ENCODE results near the gene SYTL5. TPM values are rescaled to one million over a fixed set of nuclear protein-coding genes. Genes with fewer than 3 reads are reported as not detected.
"Not testable (repeated sequence)": the region's sequence is repeated elsewhere in the genome, so short reads cannot be mapped to it uniquely, and the experiment has no call there.

Gene SYTL5
- total and polyA plus RNA-seq, 2 experiments from 2014 or later, result not detected

- H3K4me2 ChIP-seq (ENCODE audit: unreplicated experiment), result no peak overlapping the region
- H3K36me3 ChIP-seq (ENCODE audit: low read depth), result no peaks in the 10 kb centered on the region
- no peaks in the 10 kb centered on the region for H4K20me1 ChIP-seq (ENCODE audit: insufficient read depth)
- in situ Hi-C loops (cut with MboI), result no loop called here
- H3F3A ChIP-seq (ENCODE audit: insufficient read depth), result no peaks in the 10 kb centered on the region
- no peaks in the 10 kb centered on the region for H3K79me2 ChIP-seq (ENCODE audit: insufficient read depth)
- no peaks in the 10 kb centered on the region for H3K9me3 ChIP-seq (ENCODE audit: low read depth)
- H3K4me1 ChIP-seq (ENCODE audit: insufficient read depth), result peaks cover 13% of the 10 kb centered on the region
- H3K9ac ChIP-seq, result no peak overlapping the region
- H2AFZ ChIP-seq, result no peak overlapping the region
- H3K4me3 ChIP-seq, result no peak overlapping the region
- no peaks in the 10 kb centered on the region for H3K27me3 ChIP-seq (replicated peaks; ENCODE audit: insufficient read depth)
- DNase-seq, result no peak
- no peaks in the 10 kb centered on the region for H3K9me2 ChIP-seq (ENCODE audit: insufficient read depth)
- TF ChIP-seq EZH2phosphoT487 (IDR thresholded peaks at IDR 0.05; ENCODE audit: insufficient read depth, low read depth) (no peak), EZH2 (IDR thresholded peaks at IDR 0.05; ENCODE audit: insufficient read depth, poor library complexity, severe bottlenecking) (no peak)
- H3K27ac ChIP-seq, result no peak overlapping the region
Observed at GRCh38 chrX:37989304-37989703, 17.0 kb upstream of the SYTL5 start.

DNA sequence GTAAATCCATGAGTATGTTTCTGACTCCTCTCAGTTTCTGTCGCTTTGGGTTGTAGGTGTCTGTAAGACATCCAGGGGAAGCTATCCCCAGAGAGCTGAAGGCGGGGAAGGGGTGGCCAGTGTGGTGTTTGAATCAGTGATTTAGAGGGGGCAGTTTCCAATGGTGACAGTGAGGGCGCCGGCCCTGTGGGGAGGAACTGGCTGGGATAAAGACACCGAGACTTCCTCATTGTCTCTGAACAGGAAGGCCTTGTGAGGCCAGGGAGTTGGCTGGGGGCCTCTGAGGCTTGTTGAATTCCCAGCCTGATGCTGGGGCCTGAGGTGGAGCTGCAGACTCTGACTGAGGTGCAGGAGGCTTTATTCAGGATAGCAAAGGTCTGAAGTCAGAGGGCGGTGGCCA, 15.1 kb upstream of the SYTL5 start:
- H3K4me3 ChIP-seq; H3K9me3 ChIP-seq (ENCODE audit: low read depth); H3K79me2 ChIP-seq (ENCODE audit: insufficient read depth); H3K36me3 ChIP-seq (ENCODE audit: low read depth); in situ Hi-C loops (cut with MboI); H3K4me2 ChIP-seq (ENCODE audit: unreplicated experiment); H2AFZ ChIP-seq; H3K9me2 ChIP-seq (ENCODE audit: insufficient read depth); H3F3A ChIP-seq (ENCODE audit: insufficient read depth); H3K27ac ChIP-seq; DNase-seq; H3K9ac ChIP-seq; H4K20me1 ChIP-seq (ENCODE audit: insufficient read depth); H3K27me3 ChIP-seq (replicated peaks; ENCODE audit: insufficient read depth): not testable (repeated sequence)
- WGBS, 2 experiments (ENCODE audit: low coverage in 1 of 2, low lambda C conversion rate in 2 of 2, missing lambda C conversion rate in 2 of 2), result 96% methylated on average over 3 to 6 of the region's 6 CpGs
- H3K4me1 ChIP-seq (ENCODE audit: insufficient read depth), result peaks cover 12% of the 10 kb centered on the region

DNA sequence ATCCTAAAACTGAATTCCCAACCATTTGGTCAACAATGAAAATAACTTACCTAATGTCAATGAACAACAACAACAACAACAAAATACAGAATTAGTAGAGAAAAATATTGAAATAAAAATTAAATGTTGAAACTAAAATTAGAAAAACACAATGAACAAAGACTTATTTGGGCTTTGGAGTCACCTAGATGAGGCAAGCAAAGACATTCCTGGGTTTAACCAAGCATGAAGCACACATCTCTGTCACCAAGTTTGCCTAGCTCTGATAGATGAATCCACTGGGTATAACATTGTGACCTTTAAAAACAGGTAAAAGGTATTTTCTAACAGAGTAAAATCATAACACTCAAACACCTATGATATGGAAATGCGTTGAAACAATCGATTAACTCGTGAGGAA, 13.2 kb upstream of the SYTL5 start:
- Histone ChIP-seq H3F3A (ENCODE audit: insufficient read depth) (no peaks in the 10 kb centered on the region), H3K9me2 (ENCODE audit: insufficient read depth) (no peaks in the 10 kb centered on the region), H3K27me3 (replicated peaks; ENCODE audit: insufficient read depth) (no peaks in the 10 kb centered on the region), H3K4me1 (ENCODE audit: insufficient read depth) (no peaks in the 10 kb centered on the region), H3K36me3 (ENCODE audit: low read depth) (no peaks in the 10 kb centered on the region), H4K20me1 (ENCODE audit: insufficient read depth) (no peaks in the 10 kb centered on the region), H3K27ac (no peak overlapping the region), H3K79me2 (ENCODE audit: insufficient read depth) (no peaks in the 10 kb centered on the region), H3K9me3 (ENCODE audit: low read depth) (no peaks in the 10 kb centered on the region), H3K4me2 (ENCODE audit: unreplicated experiment) (no peak overlapping the region), H3K4me3 (no peak overlapping the region), H3K9ac (no peak overlapping the region), H2AFZ (no peak overlapping the region)
- no peak for DNase-seq
- WGBS, 2 experiments (ENCODE audit: low coverage in 1 of 2, low lambda C conversion rate in 2 of 2, missing lambda C conversion rate in 2 of 2), result 62 to 76% methylated on average over 3 of the region's 3 CpGs
- in situ Hi-C loops (cut with MboI), result no loop called here
- no peak for TF ChIP-seq EZH2phosphoT487 (IDR thresholded peaks at IDR 0.05; ENCODE audit: insufficient read depth, low read depth)
- TF ChIP-seq EZH2 (IDR thresholded peaks at IDR 0.05; ENCODE audit: insufficient read depth, poor library complexity, severe bottlenecking), result no peak

DNA sequence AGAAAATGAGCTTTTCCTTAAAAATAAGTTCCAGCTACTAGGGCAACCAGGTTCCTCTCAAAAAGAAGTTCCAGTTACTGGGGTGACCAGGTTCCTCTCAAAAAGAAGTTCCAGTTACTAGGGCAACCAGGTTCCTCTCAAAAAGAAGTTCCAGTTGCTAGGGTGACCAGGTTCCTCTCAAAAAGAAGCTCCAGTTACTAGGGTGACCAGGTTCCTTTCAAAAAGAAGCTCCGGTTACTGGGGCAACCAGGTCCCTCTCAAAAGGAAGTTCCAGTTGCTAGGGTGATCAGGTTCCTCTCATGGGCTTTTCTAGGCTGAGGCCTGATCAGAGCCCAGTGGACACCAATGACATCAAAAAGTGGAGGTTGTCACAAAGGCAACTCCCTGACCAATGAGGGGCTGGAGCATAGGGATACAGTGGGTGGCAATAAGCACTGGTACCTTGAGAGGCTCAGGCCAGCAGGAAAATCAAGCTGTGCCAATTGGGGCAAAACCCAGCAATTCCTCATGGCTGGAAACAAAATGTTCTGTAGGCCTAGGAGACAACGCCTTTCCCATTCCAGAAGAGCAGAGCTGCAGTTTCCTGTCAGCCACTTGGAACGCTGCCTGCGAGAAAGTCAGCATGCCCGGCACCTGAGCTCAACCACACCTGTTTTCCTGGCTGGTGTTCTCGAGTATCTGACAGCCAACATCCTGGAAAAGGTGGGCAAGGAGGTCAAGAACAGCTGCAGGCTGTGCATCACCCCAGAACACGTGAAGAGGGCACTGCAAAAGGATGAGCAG, 12.3 kb upstream of the SYTL5 start:
- H4K20me1 ChIP-seq (ENCODE audit: insufficient read depth), result no peaks in the 10 kb centered on the region
- DNase-seq, result no peak
- H3K4me3 ChIP-seq, result no peak overlapping the region
- in situ Hi-C loops (cut with MboI), result no loop called here
- H3K79me2 ChIP-seq (ENCODE audit: insufficient read depth), result no peaks in the 10 kb centered on the region
- no peak overlapping the region for H2AFZ ChIP-seq
- H3K27ac ChIP-seq, result no peak overlapping the region
- H3K4me1 ChIP-seq (ENCODE audit: insufficient read depth), result peaks cover 4% of the 10 kb centered on the region; the same call in 1 of the 2 replicates
- no peaks in the 10 kb centered on the region for H3F3A ChIP-seq (ENCODE audit: insufficient read depth)
- 60 to 73% methylated on average over 6 to 7 of the region's 7 CpGs for WGBS, 2 experiments (ENCODE audit: low coverage in 1 of 2, low lambda C conversion rate in 2 of 2, missing lambda C conversion rate in 2 of 2)
- no peaks in the 10 kb centered on the region for H3K9me2 ChIP-seq (ENCODE audit: insufficient read depth)
- H3K9ac ChIP-seq, result no peak overlapping the region
- TF ChIP-seq EZH2 (IDR thresholded peaks at IDR 0.05; ENCODE audit: insufficient read depth, poor library complexity, severe bottlenecking), result no peak
- no peak for TF ChIP-seq EZH2phosphoT487 (IDR thresholded peaks at IDR 0.05; ENCODE audit: insufficient read depth, low read depth)
- no peaks in the 10 kb centered on the region for H3K36me3 ChIP-seq (ENCODE audit: low read depth)
- no peaks in the 10 kb centered on the region for H3K9me3 ChIP-seq (ENCODE audit: low read depth)
- H3K27me3 ChIP-seq (replicated peaks; ENCODE audit: insufficient read depth), result no peaks in the 10 kb centered on the region
- no peak overlapping the region for H3K4me2 ChIP-seq (ENCODE audit: unreplicated experiment)

DNA sequence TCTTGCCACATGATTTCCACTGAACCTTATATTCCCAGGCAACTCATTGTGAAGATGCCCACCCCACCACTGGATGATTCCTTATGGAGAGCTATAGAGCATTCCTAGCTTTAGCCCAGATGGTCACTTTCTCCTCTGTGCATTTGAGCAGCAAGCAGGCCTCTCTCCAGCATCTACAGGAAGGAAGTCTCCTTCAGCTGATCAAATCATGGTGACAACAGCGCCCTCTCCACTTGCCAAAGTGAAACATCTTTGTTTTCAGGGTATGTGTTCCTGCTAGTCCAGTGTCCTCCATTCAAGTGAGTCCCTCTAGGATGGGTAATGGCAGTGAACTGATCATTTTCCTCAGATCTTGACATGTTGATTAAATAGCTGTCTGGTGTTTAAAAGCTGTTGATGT, 10.9 kb upstream of the SYTL5 start:
- in situ Hi-C loops (cut with MboI), result no loop called here
- 100% methylated on average over 1 of the region's 1 CpG for WGBS, 2 experiments (ENCODE audit: low coverage in 1 of 2, low lambda C conversion rate in 2 of 2, missing lambda C conversion rate in 2 of 2)
- DNase-seq, result no peak

More for the DNA sequence above, 10.9 kb upstream of the SYTL5 start:
- H3K9ac ChIP-seq, result no peak overlapping the region
- H3K36me3 ChIP-seq (ENCODE audit: low read depth), result no peaks in the 10 kb centered on the region
- H3K9me2 ChIP-seq (ENCODE audit: insufficient read depth), result no peaks in the 10 kb centered on the region
- no peaks in the 10 kb centered on the region for H4K20me1 ChIP-seq (ENCODE audit: insufficient read depth)
- H3K9me3 ChIP-seq (ENCODE audit: low read depth), result no peaks in the 10 kb centered on the region
- H3K27ac ChIP-seq, result no peak overlapping the region
- H3K79me2 ChIP-seq (ENCODE audit: insufficient read depth), result no peaks in the 10 kb centered on the region
- TF ChIP-seq EZH2phosphoT487 (IDR thresholded peaks at IDR 0.05; ENCODE audit: insufficient read depth, low read depth) (no peak), EZH2 (IDR thresholded peaks at IDR 0.05; ENCODE audit: insufficient read depth, poor library complexity, severe bottlenecking) (no peak)
- H3K4me2 ChIP-seq (ENCODE audit: unreplicated experiment), result no peak overlapping the region
- H2AFZ ChIP-seq, result no peak overlapping the region
- H3K4me1 ChIP-seq (ENCODE audit: insufficient read depth), result peaks cover 7% of the 10 kb centered on the region; the same call in 1 of the 2 replicates
- H3K4me3 ChIP-seq, result no peak overlapping the region
- no peaks in the 10 kb centered on the region for H3F3A ChIP-seq (ENCODE audit: insufficient read depth)
- H3K27me3 ChIP-seq (replicated peaks; ENCODE audit: insufficient read depth), result no peaks in the 10 kb centered on the region

Data from GM23248 (cell line).